Stimulated activated CD4-positive, alpha-beta T cell treated with anti-CD3 and anti-CD28 coated beads, TNF-alpha, amount 100 ng/mL, for 48 hours (primary cell): Measurements from ENCODE around the gene EBF3.
"Not testable (repeated sequence)": the region's sequence is repeated elsewhere in the genome, so short reads cannot be mapped to it uniquely, and the experiment has no call there.

Experiments
- DNase-seq, 3 donors: peaks; one replicate each; pipeline ENCODE4 v3.0.0-alpha.2; 2020; ENCODE audit warnings: low read depth in 3 of 3

EBF3 gene

DNA sequence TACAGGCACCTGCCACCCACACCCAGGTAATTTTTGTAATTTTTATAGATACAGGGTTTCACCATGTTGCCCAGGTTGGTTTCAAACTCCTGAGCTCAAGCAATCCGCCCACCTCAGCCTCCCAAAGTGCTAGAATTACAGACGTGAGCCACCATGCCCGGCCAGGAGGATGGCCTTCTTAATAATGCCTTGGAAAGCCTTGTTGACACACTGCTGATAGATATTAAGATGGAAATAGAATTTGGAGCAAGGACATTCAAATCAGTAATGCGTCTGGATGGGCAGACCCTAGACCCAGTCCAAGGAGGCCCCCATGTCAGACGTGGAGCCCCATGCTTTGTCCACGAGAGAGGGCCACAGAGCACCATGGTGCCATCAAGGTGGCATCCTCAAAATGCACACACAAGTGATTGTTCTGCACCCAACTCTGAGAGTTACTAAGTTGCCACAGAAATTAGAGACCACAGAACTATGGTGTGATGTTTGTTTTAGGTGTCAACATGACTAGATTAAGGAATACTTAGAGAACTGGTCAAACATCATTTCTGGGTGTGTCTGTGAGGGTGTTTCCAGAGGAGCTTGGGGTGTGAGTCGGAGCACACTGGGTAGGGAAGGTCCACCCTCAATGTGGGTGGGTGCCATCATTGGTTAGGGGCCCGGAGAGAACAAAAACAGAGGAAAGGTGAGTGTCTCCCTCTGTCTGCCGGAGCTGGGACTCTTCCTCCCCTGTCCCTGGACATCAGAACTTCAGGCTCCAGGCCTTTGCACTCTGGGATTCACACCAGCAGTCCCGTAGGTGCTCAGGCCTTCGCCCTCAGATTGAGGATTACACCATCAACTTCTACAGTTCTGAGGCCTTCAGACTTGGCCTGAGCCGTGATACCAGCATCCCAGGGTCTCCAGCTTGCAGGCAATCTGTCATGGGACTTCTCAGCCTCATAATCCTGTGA lies 34.5 kb downstream of the EBF3 start:
- DNase-seq = no peak

GRCh38 chr10:129927351-129928120 lies 36.5 kb downstream of the EBF3 start:
- no peak for DNase-seq

GRCh38 chr10:129926066-129927055 lies 37.7 kb downstream of the EBF3 start:
- DNase-seq = no peak

GRCh38 chr10:129924375-129925085 lies 39.5 kb downstream of the EBF3 start:
- DNase-seq = no peak

- no peak for DNase-seq
Measured at GRCh38 chr10:129922598-129923123, 41.4 kb downstream of the EBF3 start.

DNA sequence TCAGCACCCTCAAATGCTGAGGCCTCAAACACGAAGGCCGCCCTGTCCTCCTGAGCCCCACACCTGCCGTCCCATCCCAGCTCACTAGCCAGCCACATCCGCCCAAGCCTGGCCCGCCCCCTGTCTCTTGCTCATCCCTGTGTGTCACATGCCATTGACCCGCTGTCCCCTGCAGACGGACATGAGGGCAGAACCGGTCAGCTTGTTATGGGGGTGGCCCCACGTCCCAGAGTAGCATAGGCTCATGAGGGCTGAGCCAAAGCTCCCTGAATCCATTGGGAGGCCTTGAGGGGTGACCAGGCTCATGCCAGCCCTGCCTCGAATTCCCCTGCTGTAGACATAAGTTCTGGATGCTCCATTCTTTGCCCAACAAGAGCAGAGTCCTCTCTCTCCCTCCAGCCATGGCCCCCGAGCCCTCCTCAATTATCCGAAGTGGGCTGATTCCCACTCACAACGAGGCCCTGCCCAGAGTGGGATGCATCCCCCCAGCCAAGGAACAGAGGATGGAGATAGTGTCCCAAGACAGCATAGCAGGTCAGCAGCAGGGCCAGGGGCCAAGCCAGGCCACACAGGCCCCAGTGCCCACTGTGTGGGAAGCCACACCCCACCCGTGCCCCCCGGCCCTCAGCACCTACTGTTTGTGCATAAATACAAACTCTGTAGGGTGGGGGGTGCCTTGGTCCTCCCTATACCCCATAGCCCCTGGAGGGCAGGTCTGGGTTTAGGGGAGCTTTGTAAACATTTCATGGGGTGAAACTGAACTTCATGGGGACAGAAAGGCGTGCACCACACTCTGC lies 42.1 kb downstream of the EBF3 start:
- DNase-seq = no peak

GRCh38 chr10:129921065-129921670 lies 42.9 kb downstream of the EBF3 start:
- DNase-seq = no peak

DNA sequence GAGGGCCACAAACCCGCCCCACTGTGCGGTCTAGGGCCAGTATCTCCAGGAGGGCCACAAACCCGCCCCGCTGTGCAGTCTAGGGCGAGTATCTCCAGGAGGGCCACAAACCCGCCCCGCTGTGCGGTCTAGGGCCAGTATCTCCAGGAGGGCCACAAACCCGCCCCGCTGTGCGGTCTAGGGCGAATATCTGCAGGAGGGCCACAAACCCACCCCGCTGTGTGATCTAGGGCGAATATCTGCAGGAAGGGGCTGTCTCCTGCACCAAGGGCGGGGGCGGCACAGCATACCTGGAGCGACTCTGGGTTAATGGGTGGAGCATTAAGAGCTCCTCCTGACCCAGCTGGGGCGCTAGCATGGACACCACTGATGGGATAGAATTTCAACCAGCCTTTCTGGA lies 43.9 kb downstream of the EBF3 start:
- DNase-seq = not testable (repeated sequence)

- DNase-seq = no peak
Measured at GRCh38 chr10:129919358-129919757, 44.7 kb downstream of the EBF3 start.

DNA sequence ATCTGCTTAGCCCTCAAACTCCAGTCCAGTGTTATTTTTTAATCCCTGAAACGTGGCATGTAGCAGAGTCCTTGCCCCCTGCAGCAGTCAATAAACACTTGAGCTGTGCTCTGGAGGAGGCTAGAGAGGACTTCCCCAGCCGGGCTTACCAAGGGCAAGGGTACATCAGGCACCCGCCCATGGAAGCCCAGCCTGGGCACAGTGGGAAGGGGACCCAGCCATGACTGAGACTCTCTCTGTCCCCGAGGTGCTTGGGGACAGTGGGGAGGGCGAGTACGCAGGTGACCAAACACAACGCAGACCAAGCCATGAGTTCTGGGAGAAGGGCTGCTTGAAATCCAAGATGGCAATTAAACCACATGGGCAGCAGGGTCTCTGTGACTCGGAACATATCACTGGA lies 45.2 kb downstream of the EBF3 start:
- DNase-seq = no peak

GRCh38 chr10:129918401-129918800 lies 45.7 kb downstream of the EBF3 start:
- no peak for DNase-seq

GRCh38 chr10:129917936-129918335 lies 46.1 kb downstream of the EBF3 start:
- no peak for DNase-seq

- DNase-seq = no peak
Measured at GRCh38 chr10:129916506-129916995, 47.5 kb downstream of the EBF3 start.

DNA sequence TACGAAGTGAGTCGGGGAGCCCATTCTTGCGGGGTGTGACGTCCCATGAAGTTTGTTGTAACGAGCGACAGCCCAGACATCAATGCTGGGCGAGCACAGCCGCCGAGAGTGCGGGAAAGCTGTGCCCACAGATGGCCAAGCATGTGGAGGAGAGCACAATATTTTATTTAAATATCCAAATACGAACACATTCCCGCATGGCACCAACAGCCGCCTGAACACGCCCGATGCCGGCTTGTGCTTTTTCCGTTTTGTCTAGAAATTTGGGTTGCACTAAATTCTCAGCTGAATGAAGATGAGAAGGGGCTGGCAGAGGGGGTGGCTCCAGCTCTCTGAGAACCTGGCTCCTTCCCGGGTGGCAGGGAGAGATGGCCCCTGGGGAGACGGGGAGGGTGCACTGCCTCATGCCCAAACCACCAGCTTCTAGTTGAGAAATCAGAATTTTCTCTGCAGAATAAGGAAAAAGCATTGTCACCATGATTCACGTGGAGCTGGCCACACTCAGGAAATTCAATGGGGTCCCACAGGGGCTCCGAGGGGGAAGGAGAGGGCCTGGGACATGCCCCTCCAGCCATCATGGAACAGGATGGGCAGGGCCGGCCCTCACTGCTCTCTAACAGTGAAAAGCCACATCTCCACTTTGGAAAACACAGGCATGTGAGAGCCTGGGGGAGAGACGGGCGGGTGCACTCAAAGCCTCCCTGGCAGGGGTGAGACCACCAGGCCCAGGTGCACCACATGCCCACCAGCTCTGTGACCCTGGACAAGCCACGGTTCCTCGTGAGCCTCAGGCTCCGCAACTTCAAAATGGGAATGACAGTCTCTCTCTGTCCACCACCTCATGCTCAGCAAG lies 48.3 kb downstream of the EBF3 start:
- no peak for DNase-seq

DNA sequence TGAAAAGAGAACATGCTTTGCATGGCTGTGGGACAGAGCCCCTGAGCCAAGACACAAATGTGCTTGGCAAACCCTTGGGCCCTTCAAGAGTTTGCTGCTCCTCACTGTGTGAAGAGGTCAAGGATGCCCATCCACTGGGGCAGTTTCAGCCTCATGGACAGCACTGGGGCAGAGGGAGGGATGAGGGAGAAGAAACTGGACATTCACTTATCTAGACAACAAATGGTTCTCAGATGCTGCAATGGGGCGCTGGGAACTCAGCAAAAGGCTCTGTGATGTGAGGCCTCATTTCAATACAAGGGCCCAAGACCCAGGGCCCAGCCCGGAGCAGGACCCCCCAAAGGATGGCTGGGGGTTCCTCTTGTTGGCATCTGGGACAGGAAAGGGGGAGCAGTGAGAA lies 49.1 kb downstream of the EBF3 start:
- DNase-seq = no peak

- DNase-seq = no peak
Measured at GRCh38 chr10:129914153-129914855, 49.8 kb downstream of the EBF3 start.

DNA sequence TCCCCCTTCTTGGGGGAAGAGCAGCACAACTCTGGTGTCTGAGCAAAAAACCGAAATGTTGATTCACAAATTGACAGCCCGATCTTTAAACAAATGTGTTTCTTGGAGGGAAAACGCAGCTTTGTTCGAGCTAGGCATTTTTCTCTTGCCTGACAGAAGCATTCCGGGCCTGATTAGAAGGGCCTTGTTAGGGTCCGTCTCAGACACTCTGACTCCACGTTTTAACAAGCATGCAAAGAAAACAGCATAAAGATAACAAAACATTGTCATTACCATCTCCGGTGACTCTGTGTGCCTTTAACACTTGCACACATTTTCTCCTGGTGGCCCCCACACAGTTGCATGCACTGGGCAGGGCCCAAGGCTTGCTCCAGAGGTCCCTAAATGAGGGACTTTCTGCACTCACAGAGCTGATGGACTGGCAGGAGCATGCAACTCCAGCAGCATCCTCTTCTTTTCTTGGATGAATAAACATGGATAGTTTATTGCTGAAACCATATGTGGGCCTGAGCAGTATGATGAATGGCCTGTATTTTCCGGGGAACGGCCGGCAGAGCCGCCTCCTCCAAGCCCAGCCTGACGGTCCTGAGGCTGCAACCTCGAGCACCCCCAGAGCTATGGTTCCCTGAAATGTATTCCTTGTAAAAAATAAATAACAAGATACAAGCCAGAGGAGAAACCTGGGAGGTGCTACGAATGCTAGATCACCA lies 50.9 kb downstream of the EBF3 start:
- DNase-seq = no peak
